ENCODE results near the gene AKR1C4.

AKR1C4 gene

GRCh38 chr10:5266804-5267203 lies 70.2 kb downstream of the AKR1C4 start:
- no peak for DNase-seq (ENCODE audit: low read depth)

GRCh38 chr10:5268234-5268633 lies 71.6 kb downstream of the AKR1C4 start:
- no peak for DNase-seq (ENCODE audit: low read depth)
